Measurements from ENCODE around the gene IGSF21.

IGSF21 gene

DNA sequence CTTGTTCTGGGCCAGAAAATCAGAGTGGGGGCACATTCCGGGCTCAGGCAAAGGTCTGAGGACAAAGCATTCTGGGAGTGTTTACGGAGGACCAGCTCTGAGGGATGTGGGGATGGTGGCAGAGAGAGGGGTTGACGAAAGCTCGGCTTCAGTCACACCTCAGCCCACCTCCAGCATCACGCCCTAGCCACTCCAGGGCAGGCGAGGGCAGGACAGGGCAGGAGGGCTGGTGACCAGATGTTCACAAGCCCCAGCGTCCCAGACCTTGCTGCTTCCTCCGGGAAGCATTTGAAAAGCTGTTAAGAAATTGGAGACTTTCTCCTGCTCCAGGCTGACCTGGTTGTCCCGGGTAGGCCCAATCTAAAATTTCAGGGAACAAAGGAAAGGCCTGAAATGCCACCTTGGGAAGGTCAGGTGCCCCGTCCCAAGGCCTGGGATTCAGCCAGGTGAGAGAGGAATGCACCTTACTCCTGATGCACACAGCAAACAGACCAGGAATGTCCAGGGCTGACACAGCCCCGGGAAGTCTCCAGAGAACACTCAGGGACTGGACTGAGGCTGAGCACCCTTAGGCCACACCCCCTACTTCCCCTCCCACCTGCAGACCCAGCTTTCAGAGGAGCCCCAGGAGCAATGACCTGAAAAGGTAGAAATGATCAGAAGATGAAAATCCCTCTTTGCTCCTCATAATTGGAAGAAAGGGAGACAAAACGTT lies 301.2 kb downstream of the IGSF21 start:
- Histone ChIP-seq H3K27ac (ENCODE audit: low read length) (no peak overlapping the region), H3K4me3 (ENCODE audit: low read length) (no peak overlapping the region), H3K9me3 (ENCODE audit: control insufficient read depth, insufficient read depth, low read length) (peaks cover 6% of the 10 kb centered on the region), H3K27me3 (ENCODE audit: control insufficient read depth, insufficient read depth, low read length) (no peaks in the 10 kb centered on the region), H3K36me3 (ENCODE audit: control insufficient read depth, insufficient read depth, low read length) (0 out of 2 replicates have a peak, but pooled peaks cover 3% of the 10 kb centered on the region), H3K4me1 (ENCODE audit: control insufficient read depth, insufficient read depth, low read length) (peaks cover 9% of the 10 kb centered on the region)
- no CpG with 5 or more reads among the region's 12 CpGs for WGBS (ENCODE audit: insufficient coverage, insufficient read length)
- no peak for DNase-seq (ENCODE audit: low read depth, low spot score)

DNA sequence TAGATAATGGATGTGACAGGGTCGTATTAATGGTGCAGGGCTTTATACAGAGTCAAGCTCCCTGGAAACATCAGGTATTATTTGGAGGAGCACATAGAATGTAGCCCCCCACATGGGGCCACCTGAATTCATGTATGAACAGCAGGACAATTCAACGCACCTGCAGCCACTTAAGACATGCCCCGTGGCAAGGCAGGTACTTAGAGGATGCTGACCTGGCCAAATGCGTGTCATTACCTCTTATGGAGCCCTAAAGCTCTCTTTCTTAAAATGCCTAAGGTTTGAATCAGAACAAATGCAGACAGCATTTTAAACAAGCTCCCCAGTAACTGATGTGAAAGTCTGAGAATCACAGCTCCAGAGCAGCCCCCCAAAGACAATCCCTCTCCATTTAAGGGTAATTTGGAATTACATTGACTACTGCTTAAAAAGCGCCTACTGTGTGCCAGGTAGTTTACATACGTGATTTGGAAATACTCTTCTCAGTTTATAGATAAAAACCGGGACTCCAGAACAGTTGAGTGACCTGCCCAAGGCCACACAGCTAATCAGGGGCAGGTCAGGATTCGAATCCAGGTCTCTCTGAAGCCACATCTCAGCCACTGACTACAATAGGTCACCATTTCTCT lies 302.1 kb downstream of the IGSF21 start:
- H3K9me3 ChIP-seq (ENCODE audit: control insufficient read depth, insufficient read depth, low read length), result peaks cover 6% of the 10 kb centered on the region
- no peak for DNase-seq (ENCODE audit: low read depth, low spot score)
- peaks cover 9% of the 10 kb centered on the region for H3K4me1 ChIP-seq (ENCODE audit: control insufficient read depth, insufficient read depth, low read length)
- no peak overlapping the region for H3K27ac ChIP-seq (ENCODE audit: low read length)
- no peaks in the 10 kb centered on the region for H3K27me3 ChIP-seq (ENCODE audit: control insufficient read depth, insufficient read depth, low read length)
- H3K36me3 ChIP-seq (ENCODE audit: control insufficient read depth, insufficient read depth, low read length), result 0 out of 2 replicates have a peak, but pooled peaks cover 3% of the 10 kb centered on the region
- WGBS (ENCODE audit: insufficient coverage, insufficient read length), result no CpG with 5 or more reads among the region's 8 CpGs
- H3K4me3 ChIP-seq (ENCODE audit: low read length), result no peak overlapping the region

DNA sequence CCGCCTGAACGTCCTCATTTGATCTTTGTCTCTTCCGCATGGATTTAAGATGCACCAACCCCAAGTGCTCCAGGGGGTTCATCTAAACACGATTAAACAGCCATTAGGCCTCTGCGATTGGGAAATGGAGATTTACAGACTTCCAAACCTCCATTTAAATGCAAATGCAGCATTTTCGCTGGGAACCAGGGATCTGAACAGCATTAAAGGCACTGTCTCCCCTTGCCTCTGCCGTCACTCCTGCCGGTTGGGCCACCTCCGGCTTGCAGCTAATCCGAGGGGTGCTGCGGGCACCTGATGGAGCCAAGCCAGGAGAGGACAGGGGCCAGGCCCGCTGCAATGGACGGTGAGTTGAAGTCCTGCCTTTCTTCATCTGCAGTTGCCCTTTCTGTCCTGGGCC lies 302.8 kb downstream of the IGSF21 start:
- H3K36me3 ChIP-seq (ENCODE audit: control insufficient read depth, insufficient read depth, low read length), result 0 out of 2 replicates have a peak, but pooled peaks cover 3% of the 10 kb centered on the region
- WGBS (ENCODE audit: insufficient coverage, insufficient read length), result no CpG with 5 or more reads among the region's 13 CpGs
- DNase-seq (ENCODE audit: low read depth, low spot score), result no peak

DNA sequence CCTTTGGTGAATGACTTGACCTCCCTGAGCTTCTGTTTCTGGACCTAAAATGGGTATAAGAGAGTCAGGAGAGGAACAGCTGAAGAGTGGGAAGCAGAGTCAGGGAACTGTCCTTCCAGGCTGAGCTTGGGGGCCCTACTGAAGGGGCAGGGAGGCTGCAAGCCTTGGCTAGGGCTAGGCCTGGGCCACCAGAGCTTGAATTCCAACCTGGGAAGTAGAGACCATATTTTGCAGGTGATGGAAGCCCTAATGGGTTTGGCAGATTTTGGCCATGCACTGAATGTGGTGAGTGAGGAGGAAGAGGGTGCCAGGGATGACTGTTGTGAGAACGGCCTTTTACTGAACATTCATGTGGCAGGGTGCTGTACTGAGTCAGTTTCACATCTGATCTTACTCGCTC lies 303.7 kb downstream of the IGSF21 start:
- H3K9me3 ChIP-seq (ENCODE audit: control insufficient read depth, insufficient read depth, low read length), result peaks cover 6% of the 10 kb centered on the region
- no peak for DNase-seq (ENCODE audit: low read depth, low spot score)
- 0 out of 2 replicates have a peak, but pooled peaks cover 3% of the 10 kb centered on the region for H3K36me3 ChIP-seq (ENCODE audit: control insufficient read depth, insufficient read depth, low read length)
- H3K27me3 ChIP-seq (ENCODE audit: control insufficient read depth, insufficient read depth, low read length), result no peaks in the 10 kb centered on the region
- whole genome bisulfite sequencing (ENCODE audit: insufficient coverage, insufficient read length), result no CpG with 5 or more reads among the region's 2 CpGs
- no peak overlapping the region for H3K27ac ChIP-seq (ENCODE audit: low read length)
- no peak overlapping the region for H3K4me3 ChIP-seq (ENCODE audit: low read length)
- H3K4me1 ChIP-seq (ENCODE audit: control insufficient read depth, insufficient read depth, low read length), result peaks cover 9% of the 10 kb centered on the region

More for the DNA sequence above, 302.8 kb downstream of the IGSF21 start:
- Histone ChIP-seq H3K9me3 (ENCODE audit: control insufficient read depth, insufficient read depth, low read length) (peaks cover 6% of the 10 kb centered on the region), H3K27ac (ENCODE audit: low read length) (no peak overlapping the region), H3K4me1 (ENCODE audit: control insufficient read depth, insufficient read depth, low read length) (peaks cover 9% of the 10 kb centered on the region), H3K4me3 (ENCODE audit: low read length) (no peak overlapping the region), H3K27me3 (ENCODE audit: control insufficient read depth, insufficient read depth, low read length) (no peaks in the 10 kb centered on the region)

DNA sequence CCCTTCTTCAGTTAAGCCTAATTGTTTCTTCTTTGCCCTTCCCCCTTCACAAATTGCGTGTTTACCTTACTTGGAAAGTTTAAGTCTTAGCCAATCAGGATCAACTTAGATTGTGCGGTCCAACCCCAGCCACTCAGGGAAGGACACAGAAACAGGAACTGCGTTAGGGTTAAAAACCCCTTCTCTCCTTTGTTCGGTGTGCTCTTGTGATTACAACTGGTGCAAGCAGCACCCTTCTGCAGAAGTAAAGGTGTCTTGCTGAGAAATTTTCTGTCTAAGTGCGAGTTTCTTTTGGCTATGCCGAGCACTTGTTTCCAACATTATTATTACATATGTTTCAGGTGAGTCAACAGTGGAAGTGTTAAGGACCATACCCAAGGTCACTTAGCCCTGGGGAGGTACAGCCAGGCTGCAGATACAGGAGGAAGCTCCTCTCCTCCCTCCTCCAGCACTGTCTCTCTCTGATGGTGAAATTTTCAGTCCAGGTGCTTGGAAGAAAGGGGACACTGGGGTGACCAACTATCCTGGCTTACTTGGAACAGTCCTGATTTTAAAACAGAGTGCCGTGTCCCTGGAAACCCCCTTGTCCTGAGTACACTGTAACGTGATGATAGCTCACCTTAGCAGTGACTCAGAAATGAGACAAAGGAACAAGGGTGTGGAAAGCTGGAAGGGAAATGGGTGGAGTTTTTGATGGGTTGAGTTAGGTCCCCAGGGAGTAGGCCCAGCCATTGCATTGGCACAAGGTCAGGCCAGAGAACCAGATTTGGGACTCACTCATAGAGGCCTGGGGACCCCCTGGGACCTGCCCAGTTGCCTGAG lies 304.4 kb downstream of the IGSF21 start:
- H3K27ac ChIP-seq (ENCODE audit: low read length), result no peak overlapping the region
- no peaks in the 10 kb centered on the region for H3K27me3 ChIP-seq (ENCODE audit: control insufficient read depth, insufficient read depth, low read length)
- peaks cover 6% of the 10 kb centered on the region for H3K9me3 ChIP-seq (ENCODE audit: control insufficient read depth, insufficient read depth, low read length)
- DNase-seq (ENCODE audit: low read depth, low spot score), result no peak
- H3K36me3 ChIP-seq (ENCODE audit: control insufficient read depth, insufficient read depth, low read length), result 0 out of 2 replicates have a peak, but pooled peaks cover 3% of the 10 kb centered on the region
- H3K4me1 ChIP-seq (ENCODE audit: control insufficient read depth, insufficient read depth, low read length), result peaks cover 9% of the 10 kb centered on the region
- WGBS (ENCODE audit: insufficient coverage, insufficient read length), result no CpG with 5 or more reads among the region's 8 CpGs
- no peak overlapping the region for H3K4me3 ChIP-seq (ENCODE audit: low read length)

DNA sequence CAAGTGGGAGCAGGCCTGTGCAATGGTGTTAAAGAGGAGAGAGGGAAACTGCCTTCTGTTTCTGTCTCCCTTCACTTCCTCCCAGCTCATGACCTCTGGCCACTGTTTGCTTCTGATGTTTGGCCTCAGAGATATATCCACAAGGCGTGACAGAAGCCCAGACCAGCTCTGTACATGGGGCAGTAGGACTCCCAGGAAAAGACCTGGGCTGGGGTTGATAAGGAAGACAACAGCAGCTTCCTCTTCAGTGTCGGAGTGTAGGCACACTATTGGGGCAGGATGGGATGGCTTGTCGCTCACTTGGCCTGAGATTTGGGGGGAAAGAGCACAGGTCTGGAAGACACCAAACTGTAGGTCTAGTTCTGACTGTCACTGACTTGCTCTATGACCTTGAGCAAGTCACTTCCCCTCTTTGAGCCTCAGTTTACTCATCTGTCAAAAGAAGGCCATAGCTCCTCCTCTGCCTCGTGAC lies 305.3 kb downstream of the IGSF21 start:
- no CpG with 5 or more reads among the region's 4 CpGs for WGBS (ENCODE audit: insufficient coverage, insufficient read length)
- no peak overlapping the region for H3K27ac ChIP-seq (ENCODE audit: low read length)
- H3K4me1 ChIP-seq (ENCODE audit: control insufficient read depth, insufficient read depth, low read length), result peaks cover 9% of the 10 kb centered on the region
- no peak overlapping the region for H3K4me3 ChIP-seq (ENCODE audit: low read length)
- peaks cover 6% of the 10 kb centered on the region for H3K9me3 ChIP-seq (ENCODE audit: control insufficient read depth, insufficient read depth, low read length)
- no peak for DNase-seq (ENCODE audit: low read depth, low spot score)
- 0 out of 2 replicates have a peak, but pooled peaks cover 3% of the 10 kb centered on the region for H3K36me3 ChIP-seq (ENCODE audit: control insufficient read depth, insufficient read depth, low read length)
- H3K27me3 ChIP-seq (ENCODE audit: control insufficient read depth, insufficient read depth, low read length), result no peaks in the 10 kb centered on the region

DNA sequence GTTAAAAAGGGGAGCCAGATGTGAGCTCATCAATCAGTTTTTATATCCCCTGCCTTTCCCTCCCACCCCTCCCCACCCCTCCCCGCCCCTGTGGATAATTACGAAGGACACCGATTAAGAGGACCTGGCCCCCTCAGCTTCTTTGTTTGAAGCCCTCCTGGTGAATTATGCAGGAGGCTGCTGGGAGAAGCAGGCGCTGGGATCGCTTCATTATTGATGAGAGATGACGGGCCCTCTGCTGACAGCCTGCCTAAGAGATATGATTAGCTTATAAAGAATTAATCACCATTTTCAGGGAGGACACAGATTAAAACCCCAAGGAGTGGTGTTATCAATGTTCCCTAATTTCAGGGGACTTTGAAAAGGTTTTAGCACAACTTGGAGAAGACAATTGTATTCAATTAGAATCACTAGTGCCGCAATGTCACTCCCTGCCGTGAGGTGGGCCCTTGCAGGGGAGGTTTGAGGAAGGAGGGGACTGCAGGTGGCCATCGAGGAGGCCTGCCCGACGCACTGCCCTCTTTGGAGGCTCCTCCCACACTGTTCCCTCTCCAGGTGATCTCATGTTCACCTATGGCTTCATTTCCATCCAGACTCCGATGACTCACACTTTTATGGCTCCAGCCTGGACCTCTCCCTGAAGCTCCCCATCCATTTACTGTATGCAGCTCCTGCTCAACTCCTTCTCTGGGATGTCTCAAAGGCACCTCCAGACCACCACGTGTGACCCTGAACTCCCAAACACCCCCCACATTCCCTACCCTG lies 306.1 kb downstream of the IGSF21 start:
- WGBS (ENCODE audit: insufficient coverage, insufficient read length), result no CpG with 5 or more reads among the region's 13 CpGs
- Histone ChIP-seq H3K9me3 (ENCODE audit: control insufficient read depth, insufficient read depth, low read length) (peaks cover 6% of the 10 kb centered on the region), H3K4me1 (ENCODE audit: control insufficient read depth, insufficient read depth, low read length) (peaks cover 7% of the 10 kb centered on the region; the same call in 1 of the 2 replicates), H3K4me3 (ENCODE audit: low read length) (no peak overlapping the region), H3K27me3 (ENCODE audit: control insufficient read depth, insufficient read depth, low read length) (no peaks in the 10 kb centered on the region), H3K36me3 (ENCODE audit: control insufficient read depth, insufficient read depth, low read length) (0 out of 2 replicates have a peak, but pooled peaks cover 3% of the 10 kb centered on the region), H3K27ac (ENCODE audit: low read length) (no peak overlapping the region)
- DNase-seq (ENCODE audit: low read depth, low spot score), result no peak

DNA sequence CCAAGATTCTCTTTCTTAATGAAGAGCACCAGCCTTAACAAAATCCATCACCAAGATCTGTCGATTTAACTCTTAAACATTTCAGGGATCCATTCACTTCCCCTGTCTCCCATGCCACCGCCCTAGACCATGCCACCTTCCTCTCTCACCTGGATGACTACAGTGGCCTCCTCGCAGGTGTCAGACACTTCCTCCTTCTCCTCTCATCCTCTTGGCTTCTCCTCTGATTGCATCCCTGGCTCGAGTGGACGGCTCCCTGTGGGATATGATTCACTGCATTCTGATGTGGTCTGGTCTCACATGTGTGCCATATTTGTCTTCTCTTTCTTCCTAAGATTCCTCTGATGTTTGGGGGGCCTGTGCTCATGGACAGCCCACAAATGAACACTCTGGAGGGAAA lies 306.7 kb downstream of the IGSF21 start:
- WGBS (ENCODE audit: insufficient coverage, insufficient read length), result no CpG with 5 or more reads among the region's 5 CpGs
- Histone ChIP-seq H3K4me3 (ENCODE audit: low read length) (no peak overlapping the region), H3K4me1 (ENCODE audit: control insufficient read depth, insufficient read depth, low read length) (peaks cover 6% of the 10 kb centered on the region; the same call in 1 of the 2 replicates), H3K9me3 (ENCODE audit: control insufficient read depth, insufficient read depth, low read length) (peaks cover 6% of the 10 kb centered on the region), H3K36me3 (ENCODE audit: control insufficient read depth, insufficient read depth, low read length) (0 out of 2 replicates have a peak, but pooled peaks cover 3% of the 10 kb centered on the region), H3K27ac (ENCODE audit: low read length) (no peak overlapping the region), H3K27me3 (ENCODE audit: control insufficient read depth, insufficient read depth, low read length) (no peaks in the 10 kb centered on the region)
- DNase-seq (ENCODE audit: low read depth, low spot score), result no peak

DNA sequence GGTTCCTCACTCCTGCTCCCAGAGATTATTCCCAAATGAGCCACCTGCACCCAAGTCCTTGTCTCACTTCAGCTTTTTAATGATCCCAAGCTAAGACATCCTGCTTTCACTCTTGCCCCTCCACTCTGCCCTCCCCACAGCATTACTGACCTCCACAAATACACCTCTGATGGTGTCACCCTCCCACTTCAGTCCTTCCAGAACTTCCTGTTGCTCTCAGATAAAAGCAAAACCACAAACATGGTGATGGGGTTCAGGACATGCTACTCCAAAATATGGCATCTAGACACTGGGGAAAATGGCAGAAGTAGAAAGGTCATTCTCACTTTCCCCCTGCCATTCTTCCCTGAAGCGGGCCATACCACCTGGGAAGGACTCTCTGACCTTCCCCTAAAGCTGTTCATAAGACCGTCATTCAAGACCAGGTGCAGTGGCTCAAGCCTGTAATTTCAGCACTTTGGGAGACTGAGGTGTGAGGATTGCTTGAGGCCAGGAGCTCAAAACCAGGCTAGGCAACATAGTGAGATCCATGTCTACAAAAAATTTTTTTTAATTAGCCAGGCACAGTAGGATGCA lies 307.4 kb downstream of the IGSF21 start:
- Histone ChIP-seq H3K27ac (ENCODE audit: low read length) (no peak overlapping the region), H3K27me3 (ENCODE audit: control insufficient read depth, insufficient read depth, low read length) (no peaks in the 10 kb centered on the region), H3K4me3 (ENCODE audit: low read length) (no peak overlapping the region), H3K9me3 (ENCODE audit: control insufficient read depth, insufficient read depth, low read length) (peaks cover 6% of the 10 kb centered on the region), H3K4me1 (ENCODE audit: control insufficient read depth, insufficient read depth, low read length) (peaks cover 4% of the 10 kb centered on the region; the same call in 1 of the 2 replicates), H3K36me3 (ENCODE audit: control insufficient read depth, insufficient read depth, low read length) (0 out of 2 replicates have a peak, but pooled peaks cover 3% of the 10 kb centered on the region)
- DNase-seq (ENCODE audit: low read depth, low spot score), result no peak
- no CpG with 5 or more reads among the region's 2 CpGs for WGBS (ENCODE audit: insufficient coverage, insufficient read length)

Data from iPS DF 6.9 (cell line).